G401 (cell line): Measurements from ENCODE around the gene KANK4. TPM values are rescaled to one million over a fixed set of nuclear protein-coding genes. Genes with fewer than 3 reads are reported as not detected.
"Not testable (repeated sequence)": the region's sequence is repeated elsewhere in the genome, so short reads cannot be mapped to it uniquely, and the experiment has no call there.

ENCODE experiments used
- DNase-seq: peaks from one replicate; pipeline ENCODE4 v3.0.0-alpha.2; 2015; ENCODE audit warnings: low spot score
- in situ Hi-C: cut with HindIII; loops from 2 replicates; pipeline ENCODE4 v1.10.0; 2016; ENCODE audit warnings: low sequenced_read_pairs, mixed read lengths
- total RNA-seq: library from RNA; depleted of rRNA; stranded (reverse); fragments of >200 nt; shearing (Covaris generic); gene quantifications from 2 replicates; pipeline ENCODE4 v1.2.3, GENCODE V29; 2014

KANK4 gene
- total RNA-seq, 1 experiment from 2014 or later = not detected

- in situ Hi-C loops = no loop called here
- no peak for DNase-seq
These were observed 91.7 kb downstream of the KANK4 start for GRCh38 chr1:62227496-62227895.

- in situ Hi-C loops = no loop called here
- no peak for DNase-seq
These were observed 95.1 kb downstream of the KANK4 start for GRCh38 chr1:62224182-62224581.

GRCh38 chr1:62222321-62222720 is 96.9 kb downstream of the KANK4 start:
- in situ Hi-C loops = no loop called here
- DNase-seq = no peak

GRCh38 chr1:62221171-62221570 is 98.1 kb downstream of the KANK4 start:
- in situ Hi-C loops = no loop called here
- no peak for DNase-seq

- in situ Hi-C loops, DNase-seq: not testable (repeated sequence)
These were observed 98.8 kb downstream of the KANK4 start for GRCh38 chr1:62220456-62220855.

- in situ Hi-C loops = no loop called here
- DNase-seq = no peak
These were observed 100.6 kb downstream of the KANK4 start for GRCh38 chr1:62218604-62219003.

GRCh38 chr1:62213075-62213914 is 105.9 kb downstream of the KANK4 start:
- DNase-seq = no peak
- in situ Hi-C loops = no loop called here

GRCh38 chr1:62212411-62212810 is 106.8 kb downstream of the KANK4 start:
- in situ Hi-C loops = no loop called here
- DNase-seq = no peak

GRCh38 chr1:62210960-62211359 is 108.3 kb downstream of the KANK4 start:
- in situ Hi-C loops = no loop called here

GRCh38 chr1:62209931-62210595 is 109.2 kb downstream of the KANK4 start:
- DNase-seq = no peak
- in situ Hi-C loops = no loop called here

More at GRCh38 chr1:62210960-62211359, 108.3 kb downstream of the KANK4 start:
- DNase-seq = no peak

- in situ Hi-C loops = no loop called here
- no peak for DNase-seq
These were observed 110.3 kb downstream of the KANK4 start for GRCh38 chr1:62208970-62209369.

GRCh38 chr1:62208087-62208486 is 111.1 kb downstream of the KANK4 start:
- in situ Hi-C loops = no loop called here
- DNase-seq = no peak

GRCh38 chr1:62207187-62207586 is 112.0 kb downstream of the KANK4 start:
- in situ Hi-C loops = no loop called here
- no peak for DNase-seq

- in situ Hi-C loops = no loop called here
These were observed 120.5 kb downstream of the KANK4 start for GRCh38 chr1:62198781-62199125.

GRCh38 chr1:62198069-62198780 is 121.0 kb downstream of the KANK4 start:
- in situ Hi-C loops = no loop called here
- DNase-seq = no peak

More at GRCh38 chr1:62198781-62199125, 120.5 kb downstream of the KANK4 start:
- DNase-seq = no peak

- DNase-seq = no peak
- in situ Hi-C loops = no loop called here
These were observed 123.0 kb downstream of the KANK4 start for GRCh38 chr1:62196086-62196690.

- no peak for DNase-seq
- in situ Hi-C loops = no loop called here
These were observed 124.3 kb downstream of the KANK4 start, which contains the start of gene L1TD1 for GRCh38 chr1:62194651-62195544. TSS of gene L1TD1 (plus strand) at chr1:62194849. CDS start at chr1:62206629, 11,780 bp downstream.

GRCh38 chr1:62188111-62188510 is 131.1 kb downstream of the KANK4 start:
- in situ Hi-C loops = no loop called here
- no peak for DNase-seq

- in situ Hi-C loops = no loop called here
- DNase-seq = no peak
These were observed 131.7 kb downstream of the KANK4 start for GRCh38 chr1:62187548-62187947.
